LHCN-M2 (cell line): ENCODE results near the gene EID2B. TPM values are rescaled to one million over a fixed set of nuclear protein-coding genes. Genes with fewer than 3 reads are reported as not detected.
A peak's percentile ranks its signal among the peaks of the same experiment; 100 is the strongest.

Experiments used
- DNase-seq: peaks from one replicate; pipeline ENCODE4 v3.0.0-alpha.2; 2012; ENCODE audit warnings: low read depth
- total RNA-seq: library from RNA; depleted of rRNA; stranded (reverse); fragments of >200 nt; gene quantifications from 2 replicates; pipeline ENCODE4 v1.2.3, GENCODE V29; 2014

The EID2B gene
- total RNA-seq, 1 experiment from 2014 or later: 3.0 TPM

DNA sequence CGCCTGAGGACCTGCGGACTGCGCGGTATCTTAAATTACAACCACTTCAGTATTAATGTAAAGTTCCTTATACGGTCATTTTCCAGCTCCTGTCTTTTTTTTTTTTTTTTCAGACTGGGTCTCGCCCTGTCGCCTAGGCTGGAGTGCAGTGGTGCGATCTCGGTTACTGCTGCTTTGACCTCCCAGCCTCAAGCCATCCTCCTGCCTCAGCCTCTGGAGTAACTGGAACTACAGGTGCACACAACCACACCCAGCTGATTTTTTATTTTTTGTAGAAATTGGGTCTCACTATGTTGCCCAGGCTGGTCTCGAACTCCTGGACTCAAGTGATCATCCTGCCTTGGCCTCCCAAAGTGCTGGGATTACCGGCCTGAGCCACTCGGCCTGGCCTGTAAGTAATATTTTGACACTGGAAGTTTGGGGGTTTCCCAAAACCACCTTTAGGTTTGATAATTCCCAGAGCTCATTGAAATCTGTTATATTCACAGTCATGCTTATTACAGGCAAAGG, 406 bp upstream of the EID2B start:
- DNase-seq: no peak

DNA sequence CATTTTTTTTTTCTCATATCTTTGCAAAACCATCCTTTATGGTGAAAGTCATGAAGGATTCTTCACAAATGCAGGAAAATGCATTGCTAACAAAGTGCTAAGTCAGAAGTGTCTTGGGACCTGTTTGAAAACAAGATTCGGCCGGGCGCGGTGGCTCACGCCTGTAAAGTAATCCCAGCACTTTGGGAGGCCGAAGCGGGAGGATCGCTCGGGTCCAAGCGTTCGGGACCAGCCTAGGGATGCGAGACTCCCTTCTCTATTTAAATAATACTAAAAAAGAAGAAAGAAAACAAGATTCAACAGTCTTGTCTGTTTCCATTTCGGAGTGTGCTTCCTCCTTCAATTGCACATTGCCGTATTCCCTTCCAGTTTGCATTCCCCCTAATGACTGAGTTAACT, 819 bp downstream of the EID2B start:
- DNase-seq: no peak

DNA sequence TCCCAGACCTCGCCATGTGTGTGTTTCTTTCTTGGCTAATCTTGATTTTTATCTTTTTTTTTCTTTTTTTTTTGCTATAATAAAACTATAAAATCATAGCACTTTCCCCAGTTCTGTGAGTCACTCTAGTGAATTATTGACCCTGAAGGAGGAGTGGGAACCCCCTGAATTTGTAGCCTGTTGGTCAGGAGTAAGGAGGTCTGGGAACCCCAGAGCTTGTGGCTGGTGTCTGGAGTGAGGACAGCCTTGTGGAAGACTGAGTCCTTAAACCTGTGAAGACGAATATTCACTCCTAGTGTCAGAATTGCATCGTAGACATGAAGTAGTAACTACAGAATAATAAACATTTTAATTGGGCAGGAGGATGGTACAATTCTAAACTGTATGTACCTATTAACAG, 7.4 kb downstream of the EID2B start:
- DNase-seq: no peak

DNA sequence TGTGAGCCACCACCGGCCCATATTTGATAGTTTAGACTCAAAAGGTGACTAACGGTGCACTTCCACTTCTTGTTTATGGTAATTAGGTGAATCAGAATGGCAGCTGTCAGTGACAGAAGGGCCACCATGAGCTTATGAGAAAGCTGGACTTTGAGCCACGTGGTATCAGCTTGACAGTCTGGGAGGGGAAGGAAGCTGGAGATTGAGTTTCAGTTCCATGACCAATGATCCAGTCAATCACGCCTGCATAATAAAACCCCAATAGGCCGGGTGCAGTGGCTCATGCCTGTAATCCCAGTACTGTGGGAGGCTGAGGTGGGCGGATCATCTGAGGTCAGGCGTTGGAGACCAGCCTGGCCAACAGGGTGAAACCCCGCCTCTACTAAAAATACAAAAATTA, 8.2 kb downstream of the EID2B start:
- peak; percentile 7 for DNase-seq

DNA sequence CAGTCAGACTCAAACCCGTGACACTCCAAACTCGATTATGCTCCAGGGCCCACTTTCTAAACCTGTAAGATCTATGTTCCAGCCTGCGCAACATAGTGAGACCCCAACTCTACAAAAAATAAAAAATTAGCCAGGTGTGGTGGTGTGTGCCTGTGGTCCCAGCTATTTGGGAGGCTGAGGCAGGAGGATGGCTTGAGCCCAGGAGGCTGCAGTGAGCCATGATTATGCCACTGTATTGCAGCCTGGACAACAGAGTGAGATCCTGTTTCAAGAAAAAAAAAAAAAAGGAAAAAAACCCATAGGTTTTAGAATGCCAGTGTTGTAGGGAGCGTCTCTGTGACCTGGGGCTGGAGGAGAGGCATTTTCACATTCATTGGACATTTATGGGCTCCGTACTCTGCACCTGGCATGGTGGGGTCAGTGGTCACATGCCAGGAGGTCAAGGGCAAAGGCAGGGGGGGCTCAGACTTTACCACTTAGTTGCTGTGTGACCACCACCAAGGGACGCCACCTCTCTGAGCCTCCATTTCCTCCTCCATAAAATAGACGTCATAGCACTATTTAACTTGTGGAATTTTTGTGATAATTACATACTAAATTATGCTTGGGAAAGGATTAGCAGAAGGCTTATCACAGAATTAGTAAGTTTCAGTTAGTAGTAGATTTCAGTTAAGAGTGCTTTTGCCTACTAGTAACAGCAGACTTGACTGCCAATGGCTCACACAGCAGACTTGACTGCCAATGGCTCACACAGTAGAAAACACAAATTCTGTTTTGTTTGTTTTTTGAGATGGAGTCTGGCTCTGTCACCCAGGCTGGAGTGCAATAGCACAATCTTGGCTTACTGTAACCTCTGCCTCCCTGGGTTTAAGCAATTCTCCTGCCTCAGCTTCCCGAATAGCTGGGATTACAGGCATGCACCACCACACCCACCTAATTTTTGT, 11.8 kb downstream of the EID2B start:
- no peak for DNase-seq

DNA sequence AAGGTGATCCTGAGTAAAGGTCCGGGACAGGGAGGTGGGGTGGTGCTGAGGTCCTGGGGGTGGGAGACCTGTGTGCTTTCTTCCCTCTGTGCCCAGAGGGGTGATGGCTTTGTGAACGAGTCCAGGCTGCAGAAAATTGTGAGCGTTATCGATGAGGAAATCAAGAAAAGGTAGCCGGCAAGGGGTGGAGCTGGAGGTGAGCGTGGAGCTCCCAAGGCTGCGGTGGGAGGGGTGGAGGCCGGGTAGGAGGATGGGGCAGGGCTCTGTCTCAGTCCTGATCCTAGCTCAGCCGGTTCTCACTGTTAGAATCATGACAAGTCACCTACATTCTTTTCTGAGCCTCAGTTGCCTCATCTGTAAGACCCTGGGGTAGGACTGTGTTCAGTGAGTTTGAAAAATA, 13.7 kb downstream of the EID2B start:
- no peak for DNase-seq

DNA sequence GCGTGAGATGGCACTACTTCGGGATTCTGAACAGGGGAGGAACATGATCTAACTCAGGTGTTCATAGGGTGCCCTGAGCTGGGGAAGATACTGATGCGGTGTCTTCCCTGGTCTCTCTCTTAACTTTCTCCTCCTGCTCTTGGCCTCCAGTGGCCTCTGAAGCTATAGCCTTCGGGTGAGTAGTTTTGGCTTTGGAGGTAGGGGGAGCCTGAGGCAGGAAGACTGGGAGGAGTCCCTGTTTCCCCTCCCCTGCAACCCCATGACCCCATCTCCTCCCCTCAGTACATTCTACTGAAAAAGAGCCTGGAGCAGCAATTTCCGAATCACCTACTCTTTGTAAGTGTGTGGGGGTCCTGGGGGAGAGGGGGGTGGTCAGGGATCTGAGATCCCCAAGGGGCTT, 14.2 kb downstream of the EID2B start:
- DNase-seq: no peak

DNA sequence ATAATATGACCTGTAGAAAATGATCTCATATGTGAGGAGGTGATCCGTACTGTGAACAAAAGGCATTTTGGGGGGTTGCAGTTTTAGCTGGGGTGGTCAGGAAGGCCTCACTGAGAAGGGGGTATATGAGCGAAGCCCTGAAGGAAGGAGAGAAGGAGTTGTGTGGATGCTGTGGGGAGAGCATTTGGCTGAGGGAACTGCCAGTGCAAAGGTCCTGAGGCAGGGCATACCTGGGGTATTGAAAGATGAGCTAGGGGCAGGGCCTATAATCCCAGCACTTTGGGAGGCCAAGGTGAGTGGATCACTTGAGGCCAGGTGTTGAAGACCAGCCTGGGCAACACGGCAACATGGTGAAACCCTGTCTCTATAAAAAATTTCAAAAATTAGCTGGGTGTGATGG, 15.2 kb downstream of the EID2B start:
- DNase-seq: no peak

DNA sequence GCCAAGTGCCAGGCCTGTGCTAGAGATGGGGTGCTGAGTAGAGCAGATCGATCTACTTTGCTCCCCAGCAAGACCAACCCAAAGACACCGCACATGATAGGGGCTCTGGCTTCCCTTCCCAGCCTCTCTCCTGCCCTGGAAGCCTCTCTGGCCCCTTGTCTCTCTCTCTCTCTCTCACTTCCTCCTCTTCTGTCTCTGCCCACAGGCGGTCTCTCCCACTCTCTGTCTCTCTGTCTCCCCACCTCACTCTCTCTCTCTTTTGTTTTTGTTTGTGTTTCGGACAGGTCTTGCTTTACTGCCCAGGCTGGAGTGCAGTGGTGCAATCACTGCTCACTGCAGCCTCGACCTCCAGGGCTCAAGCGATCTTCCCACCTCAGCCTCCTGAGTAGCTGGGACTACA, 16.4 kb downstream of the EID2B start:
- DNase-seq: no peak

DNA sequence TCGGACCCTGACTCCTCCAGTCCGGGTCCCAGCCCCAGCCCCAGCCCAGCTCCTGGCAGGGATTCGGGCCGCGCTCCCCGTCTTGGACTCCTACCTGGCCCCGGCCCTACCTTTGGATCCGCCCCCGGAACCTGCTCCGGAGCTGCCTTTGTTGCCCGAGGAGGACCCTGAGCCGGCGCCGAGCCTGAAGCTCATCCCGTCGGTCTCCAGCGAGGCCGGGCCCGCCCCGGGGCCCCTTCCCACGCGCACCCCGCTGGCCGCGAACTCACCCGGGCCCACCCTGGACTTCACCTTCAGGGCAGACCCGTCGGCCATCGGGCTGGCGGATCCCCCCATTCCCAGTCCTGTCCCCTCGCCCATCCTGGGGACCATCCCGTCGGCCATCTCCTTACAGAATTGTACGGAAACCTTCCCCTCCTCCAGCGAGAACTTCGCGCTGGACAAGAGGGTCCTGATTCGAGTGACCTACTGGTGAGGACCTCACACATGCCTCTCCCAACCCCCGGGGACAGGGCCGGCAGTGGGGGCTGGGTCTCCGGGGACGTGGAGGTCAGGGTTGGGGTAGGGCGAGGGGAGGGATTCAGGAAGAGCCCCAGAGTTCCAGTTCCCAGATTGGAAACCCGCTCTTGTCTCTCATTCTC, 17.0 kb downstream of the EID2B start:
- no peak for DNase-seq

DNA sequence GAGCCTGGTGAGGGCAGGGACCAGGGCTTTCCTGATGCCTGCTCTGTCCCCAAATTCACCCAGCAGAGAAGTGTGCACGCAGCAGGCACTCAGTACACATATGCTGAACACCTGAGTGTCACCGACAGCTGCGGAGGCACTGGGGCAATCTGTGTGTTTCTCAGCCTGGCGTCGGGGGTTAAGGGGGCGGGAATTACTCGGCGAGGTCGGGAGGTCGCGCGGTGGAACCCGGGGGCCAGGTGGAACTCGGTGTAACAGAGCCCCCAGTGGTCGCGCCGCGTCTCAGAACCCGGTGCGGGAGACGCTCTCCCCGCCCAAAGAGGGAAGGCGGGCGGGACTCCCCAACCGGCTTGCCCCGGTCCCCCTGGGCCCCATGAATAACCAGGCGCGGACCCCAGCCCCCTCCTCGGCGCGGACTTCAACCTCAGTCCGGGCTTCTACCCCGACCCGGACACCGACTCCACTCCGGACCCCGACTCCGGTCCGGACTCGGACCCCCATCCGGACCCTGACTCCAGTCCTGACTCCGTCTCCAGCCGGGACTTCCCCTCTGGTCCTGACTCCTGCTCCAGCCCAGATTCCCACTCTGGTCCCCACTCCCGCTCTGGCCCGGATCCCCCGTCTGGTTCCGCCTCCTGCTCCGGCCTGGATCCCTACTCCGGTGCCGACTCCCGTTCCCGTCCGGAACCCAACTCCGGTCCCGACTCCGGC, 17.7 kb downstream of the EID2B start, which contains the start of gene SELENOV:
Gene SELENOV, plus strand, starts transcription at position 300 of the 711 bp plus-strand sequence. Its CDS starts 74 bp downstream, at position 374.
- no peak for DNase-seq

DNA sequence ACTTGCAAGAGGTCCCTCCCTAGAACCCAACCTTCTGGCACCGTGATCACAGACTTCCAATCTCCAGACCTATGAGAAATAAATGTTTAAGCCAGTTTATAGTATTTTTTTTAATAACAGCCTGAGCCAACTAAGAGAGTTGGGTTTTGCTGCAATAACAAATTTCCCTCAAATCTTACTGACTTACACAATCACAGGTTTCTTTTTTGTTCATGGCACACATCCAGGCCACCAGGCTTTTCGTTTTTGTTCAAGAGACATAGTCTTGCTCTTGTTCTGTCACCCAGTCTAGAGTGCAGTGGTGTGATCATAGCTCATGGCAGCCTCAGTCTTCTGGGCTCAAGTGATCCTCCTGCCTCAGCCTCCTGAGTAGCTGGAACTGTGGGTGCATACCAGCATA, 19.7 kb downstream of the EID2B start:
- no peak for DNase-seq

DNA sequence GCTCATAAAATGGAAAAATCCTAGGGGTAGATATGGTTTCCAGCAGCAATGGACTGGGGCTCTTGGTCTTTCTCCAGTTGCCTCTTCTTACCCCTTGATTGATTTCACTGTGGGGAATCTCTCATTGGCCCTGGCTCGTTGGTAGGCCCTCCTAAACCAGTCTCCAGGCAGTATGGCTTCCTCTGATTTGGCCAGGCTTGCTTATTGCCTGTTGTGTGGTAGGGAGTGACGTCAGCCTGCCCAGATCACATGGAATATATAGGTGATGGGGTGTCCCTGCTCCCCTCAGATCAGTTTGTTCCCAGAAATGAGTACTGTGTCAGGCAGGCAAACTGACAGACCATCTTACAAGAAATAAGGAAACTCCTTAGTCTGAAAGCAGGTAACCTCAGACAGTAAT, 23.4 kb downstream of the EID2B start:
- no peak for DNase-seq

DNA sequence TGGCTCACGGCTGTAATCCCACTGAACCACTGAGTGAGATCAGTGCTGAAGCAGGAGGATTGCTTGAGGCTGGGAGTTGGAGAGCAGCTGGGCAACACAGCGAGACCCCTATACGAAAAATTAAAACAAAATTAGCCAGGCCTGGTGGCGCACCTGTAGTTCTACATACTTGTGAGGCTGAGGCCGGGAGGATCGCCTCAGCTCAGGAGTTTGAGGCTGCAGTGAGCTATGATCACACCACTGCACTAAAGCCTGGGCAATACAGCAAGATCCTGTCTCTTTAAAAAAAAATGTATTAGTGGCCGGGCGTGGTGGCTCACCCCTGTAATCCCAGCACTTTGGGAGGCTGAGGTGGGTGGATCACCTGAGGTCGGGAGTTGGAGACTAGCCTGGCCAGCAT, 24.0 kb downstream of the EID2B start:
- no peak for DNase-seq

DNA sequence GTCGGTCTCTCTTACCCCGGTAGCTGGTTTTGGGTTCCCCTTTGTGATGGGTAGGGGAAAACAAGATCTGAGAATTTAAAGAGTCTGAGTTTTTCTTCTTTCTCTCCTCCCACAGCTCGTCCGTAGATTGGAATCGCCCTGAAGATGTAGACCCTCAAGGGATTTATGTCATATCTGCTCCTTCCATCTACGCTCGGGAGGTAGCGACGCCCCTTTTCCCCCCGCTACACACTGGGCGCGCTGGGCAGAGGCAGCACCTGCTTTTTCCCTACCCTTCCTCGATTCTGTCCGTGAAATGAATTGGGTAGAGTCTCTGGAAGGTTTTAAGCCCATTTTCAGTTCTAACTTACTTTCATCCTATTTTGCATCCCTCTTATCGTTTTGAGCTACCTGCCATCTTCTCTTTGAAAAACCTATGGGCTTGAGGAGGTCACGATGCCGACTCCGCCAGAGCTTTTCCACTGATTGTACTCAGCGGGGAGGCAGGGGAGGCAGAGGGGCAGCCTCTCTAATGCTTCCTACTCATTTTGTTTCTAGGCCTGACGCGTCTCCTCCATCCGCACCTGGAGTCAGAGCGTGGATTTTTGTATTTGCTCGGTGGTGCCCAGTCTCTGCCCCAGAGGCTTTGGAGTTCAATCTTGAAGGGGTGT, 24.8 kb downstream of the EID2B start:
- no peak for DNase-seq

DNA sequence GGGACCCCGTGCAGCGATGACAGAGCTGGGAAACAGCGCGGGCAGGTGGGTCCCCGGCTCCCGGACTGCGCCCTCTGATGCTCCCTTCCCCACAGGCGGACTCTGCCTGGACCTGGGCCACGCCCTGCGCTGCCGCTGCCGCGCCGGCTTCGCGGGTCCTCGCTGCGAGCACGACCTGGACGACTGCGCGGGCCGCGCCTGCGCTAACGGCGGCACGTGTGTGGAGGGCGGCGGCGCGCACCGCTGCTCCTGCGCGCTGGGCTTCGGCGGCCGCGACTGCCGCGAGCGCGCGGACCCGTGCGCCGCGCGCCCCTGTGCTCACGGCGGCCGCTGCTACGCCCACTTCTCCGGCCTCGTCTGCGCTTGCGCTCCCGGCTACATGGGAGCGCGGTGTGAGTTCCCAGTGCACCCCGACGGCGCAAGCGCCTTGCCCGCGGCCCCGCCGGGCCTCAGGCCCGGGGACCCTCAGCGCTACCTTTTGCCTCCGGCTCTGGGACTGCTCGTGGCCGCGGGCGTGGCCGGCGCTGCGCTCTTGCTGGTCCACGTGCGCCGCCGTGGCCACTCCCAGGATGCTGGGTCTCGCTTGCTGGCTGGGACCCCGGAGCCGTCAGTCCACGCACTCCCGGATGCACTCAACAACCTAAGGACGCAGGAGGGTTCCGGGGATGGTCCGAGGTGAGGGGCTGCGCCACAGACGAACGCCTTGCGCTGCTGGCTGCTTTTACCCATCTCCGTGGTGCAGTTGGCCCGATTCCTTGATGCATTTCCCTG, 25.5 kb downstream of the EID2B start:
- peak; percentile 55 for DNase-seq

DNA sequence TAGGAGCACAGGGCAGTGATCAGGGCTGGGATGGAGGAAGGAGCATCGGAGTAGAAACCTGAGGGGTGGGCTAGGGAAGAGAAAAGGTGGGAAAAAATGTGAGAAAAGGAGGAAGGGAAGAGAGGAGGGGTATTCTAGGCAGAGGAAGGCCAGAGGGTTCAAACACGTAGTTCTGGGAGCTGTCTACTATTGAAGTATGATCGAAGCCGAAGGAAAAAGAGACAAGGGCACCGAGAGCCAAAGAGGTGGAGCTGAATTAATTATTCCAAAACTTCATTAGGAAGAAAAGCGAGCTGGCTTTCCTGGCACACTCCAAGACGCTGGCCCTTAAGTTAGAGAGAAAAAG, 26.1 kb downstream of the EID2B start:
- DNase-seq: no peak

DNA sequence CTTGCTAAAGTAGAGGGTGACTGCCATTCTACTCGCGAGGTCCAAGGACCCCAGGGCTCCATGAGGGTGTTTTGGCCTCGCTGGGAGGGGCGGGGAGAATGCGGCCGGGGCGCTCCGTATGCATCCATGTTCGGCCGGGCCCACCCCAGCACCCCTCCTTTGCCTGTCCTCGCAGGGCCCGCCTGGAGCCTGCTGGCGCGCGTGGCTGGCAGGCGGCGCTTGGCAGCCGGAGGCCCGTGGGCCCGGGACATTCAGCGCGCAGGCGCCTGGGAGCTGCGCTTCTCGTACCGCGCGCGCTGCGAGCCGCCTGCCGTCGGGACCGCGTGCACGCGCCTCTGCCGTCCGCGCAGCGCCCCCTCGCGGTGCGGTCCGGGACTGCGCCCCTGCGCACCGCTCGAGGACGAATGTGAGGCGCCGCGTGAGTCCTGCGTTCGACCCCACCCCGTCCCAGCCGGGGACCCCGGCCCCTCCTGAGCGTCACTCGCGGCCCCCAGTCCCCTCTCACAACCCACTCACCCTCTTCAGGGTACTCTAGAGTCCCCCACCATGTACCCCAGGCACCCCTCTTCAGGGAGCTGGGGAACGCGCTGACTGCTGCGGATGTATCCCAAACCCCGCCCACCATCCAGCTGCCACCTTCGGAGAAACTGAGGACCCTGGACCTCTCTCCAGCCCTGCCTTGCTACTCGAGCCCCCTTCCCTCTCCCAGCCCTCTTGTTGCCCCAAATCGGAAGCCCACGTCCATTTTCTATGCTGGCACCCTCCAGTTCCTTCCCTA, 29.8 kb downstream of the EID2B start:
- peak; percentile 49 for DNase-seq

DNA sequence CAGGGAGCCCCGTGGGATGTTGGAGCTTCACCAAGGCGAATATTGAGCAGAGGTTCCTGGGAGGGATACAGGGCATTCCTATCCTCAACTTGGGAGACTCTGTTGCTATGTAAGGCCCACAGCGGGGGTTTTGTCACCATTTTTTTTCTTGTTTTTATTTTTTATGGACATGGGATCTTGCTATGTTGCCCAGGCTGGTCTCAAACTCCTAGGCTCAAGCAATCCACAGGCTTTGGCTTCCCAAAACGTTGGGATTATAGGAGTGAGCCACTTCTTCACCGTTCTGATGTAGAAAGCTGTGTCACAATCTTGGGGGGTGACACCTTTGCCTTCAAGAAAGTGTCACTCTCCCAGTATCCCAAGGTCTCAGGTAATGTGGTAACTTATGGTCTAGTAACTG, 31.3 kb downstream of the EID2B start:
- no peak for DNase-seq

DNA sequence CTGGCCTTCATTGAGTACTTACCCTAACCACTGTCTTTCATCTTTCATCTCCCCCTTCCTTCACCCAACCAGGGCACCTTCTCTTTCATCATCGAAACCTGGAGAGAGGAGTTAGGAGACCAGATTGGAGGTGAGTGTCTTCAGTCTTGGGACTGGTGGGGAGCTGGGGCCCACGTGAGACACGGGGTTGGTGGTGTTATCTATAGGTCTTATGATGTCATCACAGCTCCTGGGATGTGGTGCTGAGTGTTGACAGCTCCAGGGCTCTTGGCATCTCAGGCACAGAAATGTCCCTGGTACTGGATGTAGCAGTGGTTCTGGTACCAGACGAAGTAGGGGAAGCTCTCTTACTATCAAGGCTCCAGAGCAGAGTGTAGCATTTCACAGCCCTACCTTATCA, 32.1 kb downstream of the EID2B start:
- DNase-seq: no peak
